H1 (cell line): ENCODE measurements around the gene DCLK1. TPM values are rescaled to one million over a fixed set of nuclear protein-coding genes. Genes with fewer than 3 reads are reported as not detected.

ENCODE experiments used
- ATF3 ChIP-seq: IDR thresholded peaks from 2 replicates; pipeline ENCODE4 v1.6.1; 2011; ENCODE audit warnings: low read depth, mild to moderate bottlenecking, low read length; ENCODE audit not compliant: insufficient read depth
- CREB1 ChIP-seq: IDR thresholded peaks from 2 replicates; pipeline ENCODE4 v1.6.1; 2012; ENCODE audit warnings: inconsistent platforms
- USF2 ChIP-seq: IDR thresholded peaks from 2 replicates; pipeline ENCODE4 v1.6.1; 2011; ENCODE audit warnings: low read length, improper control_type of control experiment
- polyA plus RNA-seq, 7 experiments: library from polyadenylated mRNA; depleted of rRNA in 3 of 7; stranded (reverse) in 5 of 7; unstranded in 2 of 7; fragments of >200 nt in 5 of 7; fragments of 200-250 nt in 2 of 7; gene quantifications; 1 replicate in 5 of 7; 2 replicates in 1 of 7; 4 replicates in 1 of 7; pipeline versions ENCODE4 v1.2.1 to v1.2.3, GENCODE V29; 2011 to 2013; ENCODE audit warnings: missing spikeins in 2 of 7, mixed read lengths in 2 of 7
- total RNA-seq: library from RNA; stranded (reverse); fragmentation: NEBNext Ultra II Directional; extraction: Animal tissue kit (Norgen Biotek cat#: 25700); gene quantifications from 2 replicates; pipeline ENCODE4 v1.2.1, GENCODE V29; 2021

Gene DCLK1
- total and polyA plus RNA-seq, 2 of the 8 experiments (the other 6 are each of a cell fraction or from before 2014, with no cell fraction given) = 22.8 to 41.0 TPM

GRCh38 chr13:35760735-35761281 lies 370.4 kb downstream of the DCLK1 start (continued):
- no peak for TF ChIP-seq USF2
- no peak for TF ChIP-seq ATF3
- TF ChIP-seq CREB1 = no peak
